HG02885 (cell line): ENCODE data around the gene PDE6D.
"Not testable (repeated sequence)": the region's sequence is repeated elsewhere in the genome, so short reads cannot be mapped to it uniquely, and the experiment has no call there.

Source experiments
- ATAC-seq: cut with Tn5 transposase; IDR thresholded peaks from one replicate; pipeline ENCODE4 v1.9.1; 2021; ENCODE audit warnings: mild to moderate bottlenecking; ENCODE audit not compliant: unreplicated experiment, poor library complexity

The PDE6D gene

GRCh38 chr2:231780123-231780908, 766 bp downstream of the PDE6D start:
- ATAC-seq = peak; percentile 17

GRCh38 chr2:231769170-231770136, 11.6 kb downstream of the PDE6D start:
- no peak for ATAC-seq

GRCh38 chr2:231765496-231765929, 15.6 kb downstream of the PDE6D start:
- ATAC-seq = no peak

GRCh38 chr2:231764760-231765159, 16.3 kb downstream of the PDE6D start:
- ATAC-seq = no peak

GRCh38 chr2:231764124-231764523, 17.0 kb downstream of the PDE6D start:
- no peak for ATAC-seq

DNA sequence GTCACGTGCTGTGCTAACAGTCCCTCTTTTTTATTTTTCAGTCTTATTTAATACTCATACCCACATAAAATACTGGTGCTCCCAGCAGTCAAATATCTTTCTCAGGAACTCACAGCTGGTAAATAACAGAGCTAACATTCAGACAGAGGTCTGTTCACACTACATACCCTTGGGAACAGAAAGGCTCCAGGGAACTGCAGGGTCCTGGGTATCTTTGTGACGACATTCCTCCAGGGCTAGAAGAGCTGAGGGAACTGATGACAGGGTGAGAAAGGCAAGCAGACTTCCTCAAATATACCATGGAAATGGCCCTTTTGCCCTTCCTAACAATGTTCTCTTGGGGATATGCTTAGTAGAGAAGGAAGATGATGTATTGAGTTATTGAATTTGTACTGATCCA, 19.3 kb downstream of the PDE6D start:
- ATAC-seq = no peak

- ATAC-seq = no peak
Measured at GRCh38 chr2:231752061-231752460, 29.0 kb downstream of the PDE6D start.

- ATAC-seq = no peak
Measured at GRCh38 chr2:231751042-231751815, 29.9 kb downstream of the PDE6D start.

GRCh38 chr2:231749016-231749415, 32.1 kb downstream of the PDE6D start:
- not testable (repeated sequence) for ATAC-seq

GRCh38 chr2:231748153-231748896, 32.8 kb downstream of the PDE6D start:
- not testable (repeated sequence) for ATAC-seq

DNA sequence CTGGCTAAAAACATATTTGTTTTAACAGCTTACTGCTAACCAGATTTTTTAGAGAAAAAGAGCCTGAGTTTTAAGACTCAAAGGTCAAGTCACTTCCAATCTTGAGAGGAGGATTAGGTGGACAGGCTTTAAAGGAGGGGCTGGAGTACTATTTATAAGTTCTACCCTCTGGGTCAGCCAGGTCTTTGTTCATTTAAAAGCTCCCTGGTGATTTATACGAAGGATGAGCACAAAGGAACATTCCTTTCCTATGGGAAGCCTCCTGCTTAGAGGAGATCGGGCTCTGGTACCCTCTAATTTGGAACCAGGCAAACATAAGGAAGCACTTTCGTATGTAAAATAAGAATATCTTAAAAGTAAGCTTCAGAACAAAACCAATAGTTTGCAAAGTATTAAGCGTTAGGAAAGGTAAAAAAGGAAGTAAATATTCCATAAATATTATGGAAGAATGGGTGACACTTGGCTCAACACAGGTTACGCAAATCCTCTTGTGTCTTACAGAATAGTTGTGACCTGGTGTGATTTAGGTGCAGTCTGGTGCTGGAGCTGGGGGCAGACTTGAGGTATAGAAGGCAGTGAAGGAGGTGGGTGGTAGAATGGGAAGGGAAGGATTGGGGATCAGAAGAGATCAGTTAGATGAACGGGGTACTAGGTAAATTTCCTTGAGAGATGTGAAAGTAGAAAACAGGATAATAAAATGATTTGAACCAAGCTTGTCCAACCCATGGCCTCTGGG, 35.6 kb downstream of the PDE6D start:
- no peak for ATAC-seq

DNA sequence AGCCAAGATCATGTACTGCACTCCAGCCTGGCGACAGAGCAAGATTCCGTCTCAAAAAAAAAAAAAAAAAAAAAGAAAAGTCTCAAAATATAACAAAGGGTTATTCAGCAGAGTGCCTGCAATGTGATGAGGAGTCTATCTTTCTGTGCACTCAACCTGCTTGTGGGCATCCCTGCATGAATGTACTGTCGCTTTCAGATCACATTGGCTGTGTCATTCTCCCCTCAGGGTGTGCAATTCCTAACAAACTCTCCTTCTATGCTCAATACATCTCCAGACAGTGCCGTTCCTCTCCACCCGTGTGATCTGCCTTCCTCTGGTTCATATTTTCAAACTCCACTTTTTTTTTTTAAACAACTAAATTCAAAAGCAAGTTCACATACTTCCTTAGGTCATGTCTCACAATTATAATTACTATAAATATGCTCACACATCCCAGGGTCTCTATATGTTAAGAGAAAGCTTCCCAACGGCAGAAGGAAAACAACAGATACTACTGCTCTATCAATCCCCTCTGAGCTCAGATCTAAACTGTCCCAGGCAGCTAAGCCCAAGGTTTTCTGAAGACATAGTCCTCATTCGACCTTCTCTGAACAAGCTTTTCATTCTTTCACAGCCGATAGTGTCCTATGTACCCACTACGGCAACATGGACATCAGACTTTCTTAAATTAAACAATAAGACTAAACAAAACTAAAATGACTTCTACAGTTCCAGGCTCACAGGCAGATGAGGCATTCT, 37.5 kb downstream of the PDE6D start:
- no peak for ATAC-seq

DNA sequence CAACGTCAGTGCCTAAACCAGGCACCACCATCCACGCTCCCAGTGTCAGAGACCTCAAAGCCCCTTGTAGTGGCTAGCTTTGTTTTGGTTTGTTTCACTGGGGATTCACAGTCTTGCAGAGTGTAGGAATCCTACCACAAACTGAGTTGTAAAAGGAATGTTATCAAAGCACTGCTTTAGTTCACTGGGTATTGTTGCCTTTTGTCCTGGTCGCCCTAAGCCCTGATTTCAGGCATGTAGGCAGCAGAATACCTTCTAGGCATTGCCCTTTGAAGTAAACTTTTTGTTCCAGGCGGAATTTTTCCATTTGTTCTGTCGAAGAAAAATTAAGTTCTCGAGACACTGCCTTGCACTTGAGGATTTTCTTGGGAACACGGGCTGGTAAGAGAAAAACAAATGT, 43.3 kb downstream of the PDE6D start:
- no peak for ATAC-seq

- no peak for ATAC-seq
Measured at GRCh38 chr2:231732604-231733003, 48.5 kb downstream of the PDE6D start.

GRCh38 chr2:231727621-231728020, 53.5 kb downstream of the PDE6D start:
- ATAC-seq = no peak

DNA sequence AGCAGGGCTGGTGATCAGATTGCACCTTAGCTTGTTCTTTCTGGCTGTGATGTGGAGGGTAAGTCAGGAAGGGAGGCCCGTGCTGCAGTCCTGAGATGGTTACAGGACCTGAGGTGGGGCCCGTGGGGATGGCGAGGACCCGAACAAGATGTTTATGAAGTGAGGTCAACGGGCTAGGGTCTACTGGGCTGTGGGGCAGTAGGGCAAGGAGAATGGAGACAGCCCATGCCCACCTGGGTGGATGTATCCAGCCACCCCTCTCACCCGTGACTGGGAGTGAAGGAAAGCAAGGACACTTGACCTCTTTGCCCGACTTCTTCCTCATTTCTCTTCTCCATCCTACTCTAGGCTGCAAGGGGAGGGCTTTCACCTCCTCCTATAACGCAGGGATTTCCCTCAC, 54.8 kb downstream of the PDE6D start:
- no peak for ATAC-seq

DNA sequence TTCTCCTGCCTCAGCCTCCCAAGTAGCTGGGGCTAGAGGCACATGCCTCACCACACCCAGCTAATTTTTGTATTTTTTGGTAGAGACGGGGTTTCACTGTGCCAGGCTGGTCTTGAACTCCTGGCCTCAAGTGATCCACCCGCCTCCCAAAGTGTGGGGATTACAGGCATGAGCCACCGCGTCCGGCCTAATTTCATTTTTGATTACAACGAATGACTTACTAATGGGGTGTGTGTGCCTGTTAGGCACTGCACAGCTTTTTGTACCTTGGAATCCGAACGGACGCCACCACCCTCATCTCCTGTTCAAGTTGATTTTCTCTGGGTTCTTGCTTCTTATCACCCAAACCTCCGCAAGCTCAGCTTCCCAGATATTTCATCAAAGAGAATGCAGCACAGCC, 55.6 kb downstream of the PDE6D start:
- no peak for ATAC-seq

DNA sequence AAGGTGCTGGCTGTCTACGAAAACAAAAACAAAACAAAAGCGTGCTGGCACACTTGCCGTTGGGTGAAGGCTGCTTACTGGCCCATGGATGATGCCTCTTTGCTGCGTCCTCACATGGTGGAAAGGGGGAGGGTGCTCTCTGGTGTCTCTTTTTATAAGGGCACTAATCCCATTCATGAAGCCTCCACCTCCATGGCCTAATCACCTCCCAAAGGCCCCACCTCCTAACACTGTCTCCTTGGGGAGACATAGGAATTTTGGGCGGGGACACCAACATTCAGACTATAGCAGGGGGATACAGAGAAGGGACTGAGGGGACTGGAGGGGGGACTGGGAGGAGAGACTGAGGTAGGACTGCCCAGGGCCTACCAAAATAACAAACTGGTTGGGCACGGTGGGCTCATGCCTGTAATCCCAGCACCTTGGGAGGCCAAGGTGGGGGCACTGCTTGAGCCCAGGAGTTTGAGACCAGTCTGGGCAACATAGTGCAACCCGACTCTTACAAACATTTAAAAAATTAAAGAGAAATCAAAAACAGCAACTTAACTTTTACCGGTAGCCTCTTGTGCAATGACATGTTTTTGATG, 58.3 kb downstream of the PDE6D start:
- ATAC-seq = no peak
